HL-60 (cell line): ENCODE results near the gene AKAP3.

Experiments used
- GABPA ChIP-seq: IDR thresholded peaks from 2 replicates; pipeline ENCODE4 v1.6.1; 2012; ENCODE audit warnings: low read depth
- POLR2AphosphoS5 ChIP-seq: IDR thresholded peaks from 2 replicates; pipeline ENCODE4 v1.6.1; 2012; ENCODE audit warnings: low read depth
- TF ChIP-seq, protein P1 (sequence below): IDR thresholded peaks from one replicate; pipeline ENCODE4 v1.5.1; 2011; ENCODE audit warnings: low read length, control low read depth, inconsistent platforms; ENCODE audit not compliant: insufficient read depth
- TF ChIP-seq, protein P2 (sequence below): IDR thresholded peaks from 2 replicates; pipeline ENCODE4 v1.6.1; 2012; ENCODE audit warnings: low read depth; ENCODE audit not compliant: insufficient replicate concordance

DNA sequence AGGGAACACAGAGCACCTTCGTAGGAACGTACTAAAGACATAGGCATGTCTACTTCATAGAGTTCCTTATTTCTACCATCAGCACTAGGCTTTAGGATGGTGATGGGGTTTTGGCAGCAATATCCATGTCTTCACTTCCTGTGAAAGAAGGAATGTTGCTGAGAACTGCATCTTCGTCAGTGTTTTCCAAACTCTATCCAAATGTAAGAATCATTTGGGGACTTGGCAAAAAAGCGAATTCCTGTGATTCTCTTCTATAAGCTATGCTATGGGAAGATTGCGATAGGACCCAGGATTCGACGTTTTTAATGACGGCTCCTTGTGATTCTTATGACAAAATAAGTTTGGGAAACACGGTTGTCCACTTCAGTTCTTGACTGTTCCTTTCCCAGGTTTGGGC, 39.8 kb downstream of the AKAP3 start:
- TF ChIP-seq, protein P1, sequence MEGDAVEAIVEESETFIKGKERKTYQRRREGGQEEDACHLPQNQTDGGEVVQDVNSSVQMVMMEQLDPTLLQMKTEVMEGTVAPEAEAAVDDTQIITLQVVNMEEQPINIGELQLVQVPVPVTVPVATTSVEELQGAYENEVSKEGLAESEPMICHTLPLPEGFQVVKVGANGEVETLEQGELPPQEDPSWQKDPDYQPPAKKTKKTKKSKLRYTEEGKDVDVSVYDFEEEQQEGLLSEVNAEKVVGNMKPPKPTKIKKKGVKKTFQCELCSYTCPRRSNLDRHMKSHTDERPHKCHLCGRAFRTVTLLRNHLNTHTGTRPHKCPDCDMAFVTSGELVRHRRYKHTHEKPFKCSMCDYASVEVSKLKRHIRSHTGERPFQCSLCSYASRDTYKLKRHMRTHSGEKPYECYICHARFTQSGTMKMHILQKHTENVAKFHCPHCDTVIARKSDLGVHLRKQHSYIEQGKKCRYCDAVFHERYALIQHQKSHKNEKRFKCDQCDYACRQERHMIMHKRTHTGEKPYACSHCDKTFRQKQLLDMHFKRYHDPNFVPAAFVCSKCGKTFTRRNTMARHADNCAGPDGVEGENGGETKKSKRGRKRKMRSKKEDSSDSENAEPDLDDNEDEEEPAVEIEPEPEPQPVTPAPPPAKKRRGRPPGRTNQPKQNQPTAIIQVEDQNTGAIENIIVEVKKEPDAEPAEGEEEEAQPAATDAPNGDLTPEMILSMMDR: no peak
- TF ChIP-seq POLR2AphosphoS5 (no peak), GABPA (no peak)
- TF ChIP-seq, protein P2, sequence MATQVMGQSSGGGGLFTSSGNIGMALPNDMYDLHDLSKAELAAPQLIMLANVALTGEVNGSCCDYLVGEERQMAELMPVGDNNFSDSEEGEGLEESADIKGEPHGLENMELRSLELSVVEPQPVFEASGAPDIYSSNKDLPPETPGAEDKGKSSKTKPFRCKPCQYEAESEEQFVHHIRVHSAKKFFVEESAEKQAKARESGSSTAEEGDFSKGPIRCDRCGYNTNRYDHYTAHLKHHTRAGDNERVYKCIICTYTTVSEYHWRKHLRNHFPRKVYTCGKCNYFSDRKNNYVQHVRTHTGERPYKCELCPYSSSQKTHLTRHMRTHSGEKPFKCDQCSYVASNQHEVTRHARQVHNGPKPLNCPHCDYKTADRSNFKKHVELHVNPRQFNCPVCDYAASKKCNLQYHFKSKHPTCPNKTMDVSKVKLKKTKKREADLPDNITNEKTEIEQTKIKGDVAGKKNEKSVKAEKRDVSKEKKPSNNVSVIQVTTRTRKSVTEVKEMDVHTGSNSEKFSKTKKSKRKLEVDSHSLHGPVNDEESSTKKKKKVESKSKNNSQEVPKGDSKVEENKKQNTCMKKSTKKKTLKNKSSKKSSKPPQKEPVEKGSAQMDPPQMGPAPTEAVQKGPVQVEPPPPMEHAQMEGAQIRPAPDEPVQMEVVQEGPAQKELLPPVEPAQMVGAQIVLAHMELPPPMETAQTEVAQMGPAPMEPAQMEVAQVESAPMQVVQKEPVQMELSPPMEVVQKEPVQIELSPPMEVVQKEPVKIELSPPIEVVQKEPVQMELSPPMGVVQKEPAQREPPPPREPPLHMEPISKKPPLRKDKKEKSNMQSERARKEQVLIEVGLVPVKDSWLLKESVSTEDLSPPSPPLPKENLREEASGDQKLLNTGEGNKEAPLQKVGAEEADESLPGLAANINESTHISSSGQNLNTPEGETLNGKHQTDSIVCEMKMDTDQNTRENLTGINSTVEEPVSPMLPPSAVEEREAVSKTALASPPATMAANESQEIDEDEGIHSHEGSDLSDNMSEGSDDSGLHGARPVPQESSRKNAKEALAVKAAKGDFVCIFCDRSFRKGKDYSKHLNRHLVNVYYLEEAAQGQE: no peak
